IPS DF 6.9 (cell line): ENCODE data around the gene SPOP.

ENCODE experiments used
- DNase-seq: peaks from one replicate; pipeline ENCODE4 v3.0.0-alpha.2; 2013; ENCODE audit warnings: low read depth, low spot score
- H3K27ac ChIP-seq: one replicate; pipeline ENCODE4 v1.5.1; 2013; ENCODE audit warnings: low read length, control low read depth
- H3K27me3 ChIP-seq: 2 replicates; pipeline ENCODE4 v1.6.1; 2013; ENCODE audit warnings: mild to moderate bottlenecking, low read length; ENCODE audit not compliant: control insufficient read depth, insufficient read depth
- H3K36me3 ChIP-seq: 2 replicates; pipeline ENCODE4 v1.6.1; 2013; ENCODE audit warnings: low read length; ENCODE audit not compliant: control insufficient read depth, insufficient read depth
- H3K4me1 ChIP-seq: 2 replicates; pipeline ENCODE4 v1.6.1; 2013; ENCODE audit warnings: low read length; ENCODE audit not compliant: control insufficient read depth, insufficient read depth
- H3K4me3 ChIP-seq: 2 replicates; pipeline ENCODE4 v1.5.1; 2013; ENCODE audit warnings: mild to moderate bottlenecking, low read length
- H3K9me3 ChIP-seq: 2 replicates; pipeline ENCODE4 v1.6.1; 2013; ENCODE audit warnings: low read length, inconsistent platforms; ENCODE audit not compliant: control insufficient read depth, insufficient read depth
- WGBS: extraction: QIAGEN DNeasy Blood & Tissue Kit; methylation state at CpG from one replicate; pipeline ENCODE4 v1.1.7; 2013; ENCODE audit warnings: mixed read lengths, missing lambda C conversion rate; ENCODE audit not compliant: insufficient read length, insufficient coverage; 5-methylcytosine and 5-hydroxymethylcytosine counted together

SPOP gene

DNA sequence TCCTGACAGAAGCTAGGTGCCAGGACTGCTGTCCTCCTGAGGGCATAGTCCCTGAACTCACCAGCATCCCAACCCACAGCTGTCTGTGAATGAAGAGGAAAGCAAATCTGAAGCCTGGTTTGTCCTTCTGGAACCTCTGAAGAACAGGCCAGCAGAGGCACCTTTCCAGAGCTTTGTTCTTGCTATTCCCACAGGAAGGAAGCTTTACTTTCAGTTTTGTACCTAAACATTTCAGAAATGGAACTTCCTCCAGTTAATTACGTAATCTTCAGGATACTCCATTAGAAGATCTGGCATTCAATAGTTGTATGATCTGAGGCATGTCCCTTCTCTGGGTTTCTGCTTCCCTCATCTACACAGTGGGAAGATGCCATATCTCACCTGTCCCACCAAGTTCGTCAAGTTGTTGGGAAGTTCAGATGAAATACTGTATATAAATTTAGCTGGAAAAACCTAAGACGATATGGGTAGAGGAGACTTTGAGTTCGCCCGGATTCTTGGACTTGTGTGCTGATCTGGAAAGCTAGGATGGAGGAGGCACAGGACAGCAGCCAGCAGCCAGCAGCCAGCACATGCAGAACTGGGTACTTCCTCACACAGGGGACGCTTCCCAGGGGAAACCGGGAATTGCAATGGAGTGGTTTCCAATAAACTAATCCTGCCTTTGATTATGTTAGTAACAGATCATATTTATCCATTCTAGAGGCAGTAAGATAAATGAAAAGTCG is 79.8 kb downstream of the SPOP start:
- no peaks in the 10 kb centered on the region for H3K4me1 ChIP-seq
- H3K36me3 ChIP-seq: peaks cover 9% of the 10 kb centered on the region; the same call in 1 of the 2 replicates
- H3K4me3 ChIP-seq: no peak overlapping the region
- whole genome bisulfite sequencing: no CpG with 5 or more reads among the region's 8 CpGs
- H3K27me3 ChIP-seq: no peaks in the 10 kb centered on the region
- H3K27ac ChIP-seq: no peak overlapping the region
- no peaks in the 10 kb centered on the region for H3K9me3 ChIP-seq
- DNase-seq: no peak

GRCh38 chr17:49597436-49597835 is 80.5 kb downstream of the SPOP start:
- Histone ChIP-seq H3K27me3 (no peaks in the 10 kb centered on the region), H3K4me3 (no peak overlapping the region), H3K27ac (no peak overlapping the region), H3K9me3 (no peaks in the 10 kb centered on the region), H3K36me3 (peaks cover 9% of the 10 kb centered on the region; the same call in 1 of the 2 replicates), H3K4me1 (no peaks in the 10 kb centered on the region; the same call in 1 of the 2 replicates)
- WGBS: no CpG with 5 or more reads among the region's 4 CpGs
- DNase-seq: no peak

GRCh38 chr17:49596613-49597244 is 81.2 kb downstream of the SPOP start:
- Histone ChIP-seq H3K4me1 (peaks cover 1% of the 10 kb centered on the region; the same call in 1 of the 2 replicates), H3K27me3 (no peaks in the 10 kb centered on the region), H3K36me3 (peaks cover 7% of the 10 kb centered on the region; the same call in 1 of the 2 replicates), H3K9me3 (no peaks in the 10 kb centered on the region), H3K27ac (no peak overlapping the region), H3K4me3 (no peak overlapping the region)
- no peak for DNase-seq
- no CpG with 5 or more reads among the region's 6 CpGs for WGBS

GRCh38 chr17:49595980-49596379 is 81.9 kb downstream of the SPOP start:
- Histone ChIP-seq H3K27me3 (no peaks in the 10 kb centered on the region), H3K4me3 (no peak overlapping the region), H3K9me3 (no peaks in the 10 kb centered on the region), H3K27ac (no peak overlapping the region), H3K36me3 (peaks cover 4% of the 10 kb centered on the region; the same call in 1 of the 2 replicates), H3K4me1 (peaks cover 1% of the 10 kb centered on the region; the same call in 1 of the 2 replicates)
- WGBS: no CpG with 5 or more reads among the region's 4 CpGs
- no peak for DNase-seq

GRCh38 chr17:49595328-49595727 is 82.6 kb downstream of the SPOP start:
- Histone ChIP-seq H3K27me3 (no peaks in the 10 kb centered on the region), H3K27ac (no peak overlapping the region), H3K9me3 (no peaks in the 10 kb centered on the region), H3K4me3 (no peak overlapping the region), H3K4me1 (peaks cover 1% of the 10 kb centered on the region; the same call in 1 of the 2 replicates), H3K36me3 (peaks cover 4% of the 10 kb centered on the region; the same call in 1 of the 2 replicates)
- no CpG with 5 or more reads among the region's 4 CpGs for WGBS
- DNase-seq: no peak

- WGBS: no CpG with 5 or more reads among the region's 3 CpGs
- no peak overlapping the region for H3K27ac ChIP-seq
- no peak for DNase-seq
- H3K36me3 ChIP-seq: no peaks in the 10 kb centered on the region
- H3K4me3 ChIP-seq: no peak overlapping the region
- no peaks in the 10 kb centered on the region for H3K9me3 ChIP-seq
- H3K27me3 ChIP-seq: no peaks in the 10 kb centered on the region
- peaks cover 1% of the 10 kb centered on the region; the same call in 1 of the 2 replicates for H3K4me1 ChIP-seq
Measured at GRCh38 chr17:49592263-49592662, 85.6 kb downstream of the SPOP start.

- Histone ChIP-seq H3K4me1 (peaks cover 1% of the 10 kb centered on the region; the same call in 1 of the 2 replicates), H3K27ac (no peak overlapping the region), H3K9me3 (no peaks in the 10 kb centered on the region), H3K36me3 (no peaks in the 10 kb centered on the region), H3K27me3 (no peaks in the 10 kb centered on the region), H3K4me3 (no peak overlapping the region)
- no peak for DNase-seq
- no CpG with 5 or more reads among the region's 4 CpGs for WGBS
Measured at GRCh38 chr17:49590874-49591273, 87.0 kb downstream of the SPOP start.

- no CpG with 5 or more reads among the region's 2 CpGs for WGBS
- no peak for DNase-seq
Measured at GRCh38 chr17:49589577-49589927, 88.3 kb downstream of the SPOP start.

DNA sequence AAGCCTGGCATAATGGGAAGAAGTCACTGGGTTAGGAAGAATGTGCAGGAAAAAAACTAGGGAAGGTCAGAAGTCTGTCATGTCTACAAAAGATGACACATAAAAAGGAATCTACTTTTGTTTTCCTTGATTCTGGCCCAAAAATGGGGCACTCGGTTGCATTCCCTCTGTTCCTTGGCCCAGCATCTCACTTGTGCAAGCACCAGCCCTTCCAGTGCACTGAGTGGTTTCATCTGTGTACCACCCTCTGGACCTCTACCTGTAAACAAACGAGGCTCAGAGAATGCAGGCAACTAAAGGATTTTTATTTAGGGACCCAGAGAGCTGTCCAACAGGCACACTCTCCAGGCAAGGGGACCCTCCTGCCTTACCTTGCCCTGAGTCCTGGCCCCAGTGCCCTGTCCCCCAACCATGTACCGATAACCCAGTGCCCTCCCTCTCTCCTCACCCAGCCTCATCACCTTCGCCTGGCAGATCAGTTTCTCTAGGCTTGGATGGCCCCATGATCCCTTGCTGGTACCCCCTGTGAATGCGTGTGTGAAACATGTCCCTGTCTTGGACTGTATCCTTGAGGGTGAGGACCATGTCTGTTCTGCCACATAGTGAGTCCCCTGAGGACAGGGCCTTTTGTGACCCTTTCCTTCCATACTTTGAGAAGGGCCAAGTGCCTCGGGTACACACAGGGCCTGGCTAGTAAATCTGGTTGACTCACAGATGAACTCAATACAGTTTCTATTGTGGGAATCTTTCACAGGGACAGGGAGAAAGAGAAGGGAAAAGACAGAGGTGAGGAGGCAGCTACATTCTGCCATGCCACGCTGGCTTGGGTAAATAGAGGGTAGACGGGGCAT is 88.9 kb downstream of the SPOP start:
- no CpG with 5 or more reads among the region's 8 CpGs for WGBS
- DNase-seq: no peak
- no peaks in the 10 kb centered on the region for H3K27me3 ChIP-seq
- no peak overlapping the region for H3K27ac ChIP-seq
- no peak overlapping the region for H3K4me3 ChIP-seq
- peaks cover 1% of the 10 kb centered on the region; the same call in 1 of the 2 replicates for H3K4me1 ChIP-seq
- no peaks in the 10 kb centered on the region for H3K36me3 ChIP-seq
- H3K9me3 ChIP-seq: no peaks in the 10 kb centered on the region

More at GRCh38 chr17:49589577-49589927, 88.3 kb downstream of the SPOP start:
- Histone ChIP-seq H3K27me3 (no peaks in the 10 kb centered on the region), H3K36me3 (no peaks in the 10 kb centered on the region), H3K4me3 (no peak overlapping the region), H3K9me3 (no peaks in the 10 kb centered on the region), H3K4me1 (peaks cover 1% of the 10 kb centered on the region; the same call in 1 of the 2 replicates), H3K27ac (no peak overlapping the region)

- H3K27me3 ChIP-seq: no peaks in the 10 kb centered on the region
- WGBS: no CpG with 5 or more reads among the region's 8 CpGs
Measured at GRCh38 chr17:49588312-49588711, 89.6 kb downstream of the SPOP start.

More at GRCh38 chr17:49588312-49588711, 89.6 kb downstream of the SPOP start:
- peaks cover 1% of the 10 kb centered on the region; the same call in 1 of the 2 replicates for H3K4me1 ChIP-seq
- no peak overlapping the region for H3K4me3 ChIP-seq
- no peaks in the 10 kb centered on the region for H3K9me3 ChIP-seq
- no peaks in the 10 kb centered on the region for H3K36me3 ChIP-seq
- H3K27ac ChIP-seq: no peak overlapping the region
- DNase-seq: no peak
